GM19467 (cell line): Measurements from ENCODE around the gene CDADC1.
"Not testable (repeated sequence)": the region's sequence is repeated elsewhere in the genome, so short reads cannot be mapped to it uniquely, and the experiment has no call there.

Experiments
- ATAC-seq: cut with Tn5 transposase; IDR thresholded peaks from one replicate; pipeline ENCODE4 v1.9.1; 2021; ENCODE audit warnings: mild to moderate bottlenecking, moderate library complexity; ENCODE audit not compliant: unreplicated experiment

Gene CDADC1

GRCh38 chr13:49311816-49312215 is 64.1 kb downstream of the CDADC1 start:
- no peak for ATAC-seq

GRCh38 chr13:49314344-49314882 is 66.7 kb downstream of the CDADC1 start:
- no peak for ATAC-seq

GRCh38 chr13:49315036-49315565 is 67.4 kb downstream of the CDADC1 start:
- ATAC-seq = no peak

GRCh38 chr13:49315756-49316482 is 68.2 kb downstream of the CDADC1 start:
- ATAC-seq = no peak

GRCh38 chr13:49319551-49319950 is 71.8 kb downstream of the CDADC1 start:
- no peak for ATAC-seq

GRCh38 chr13:49319951-49320350 is 72.2 kb downstream of the CDADC1 start:
- no peak for ATAC-seq

GRCh38 chr13:49320975-49321374 is 73.2 kb downstream of the CDADC1 start:
- no peak for ATAC-seq

- no peak for ATAC-seq
These were observed 75.0 kb downstream of the CDADC1 start for GRCh38 chr13:49322702-49323101.

GRCh38 chr13:49323344-49323743 is 75.6 kb downstream of the CDADC1 start:
- ATAC-seq = no peak

GRCh38 chr13:49326222-49326917 is 78.6 kb downstream of the CDADC1 start:
- no peak for ATAC-seq

- ATAC-seq = not testable (repeated sequence)
These were observed 79.4 kb downstream of the CDADC1 start for GRCh38 chr13:49327145-49327544.

- ATAC-seq = no peak
These were observed 82.3 kb downstream of the CDADC1 start for GRCh38 chr13:49329831-49330545.

- no peak for ATAC-seq
These were observed 82.8 kb downstream of the CDADC1 start for GRCh38 chr13:49330546-49330864.

GRCh38 chr13:49336655-49337054 is 88.9 kb downstream of the CDADC1 start:
- ATAC-seq = no peak

- ATAC-seq = no peak
These were observed 92.4 kb downstream of the CDADC1 start for GRCh38 chr13:49340161-49340560.

GRCh38 chr13:49341517-49341916 is 93.8 kb downstream of the CDADC1 start:
- no peak for ATAC-seq

GRCh38 chr13:49341941-49342340 is 94.2 kb downstream of the CDADC1 start:
- ATAC-seq = no peak

GRCh38 chr13:49342454-49342853 is 94.7 kb downstream of the CDADC1 start:
- ATAC-seq = no peak
